BLaER1 (cell line): Measurements from ENCODE around the gene KLHL8.
A peak's percentile ranks its signal among the peaks of the same experiment; 100 is the strongest.

Experiments used
- H3K27ac ChIP-seq: shearing (Covaris generic); formaldehyde crosslinking; 2 replicates; pipeline ENCODE4 v1.8.1; 2022
- H3K27me3 ChIP-seq: shearing (Covaris generic); formaldehyde crosslinking; 2 replicates; pipeline ENCODE4 v1.8.1; 2022
- H3K36me3 ChIP-seq: shearing (Covaris generic); formaldehyde crosslinking; 2 replicates; pipeline ENCODE4 v1.8.1; 2022
- H3K4me1 ChIP-seq: shearing (Covaris generic); formaldehyde crosslinking; 2 replicates; pipeline ENCODE4 v1.8.1; 2022
- H3K4me2 ChIP-seq: shearing (Covaris generic); formaldehyde crosslinking; 2 replicates; pipeline ENCODE4 v1.8.1; 2022
- H3K4me3 ChIP-seq: shearing (Covaris generic); formaldehyde crosslinking; 2 replicates; pipeline ENCODE4 v1.8.1; 2022
- H3K9ac ChIP-seq: shearing (Covaris generic); formaldehyde crosslinking; 2 replicates; pipeline ENCODE4 v1.8.1; 2022
- H3K9me3 ChIP-seq: shearing (Covaris generic); formaldehyde crosslinking; 2 replicates; pipeline ENCODE4 v1.8.1; 2022
- H4K20me1 ChIP-seq: shearing (Covaris generic); formaldehyde crosslinking; 2 replicates; pipeline ENCODE4 v1.8.1; 2022
- Cebpa-rat ChIP-seq: shearing (Covaris generic); IDR thresholded peaks from 2 replicates; pipeline ENCODE4 v1.8.1; 2022

The KLHL8 gene

GRCh38 chr4:87220094-87220822 is at the start of gene KLHL8:
KLHL8 (minus strand) TSS chr4:87220618; CDS start chr4:87195539, 25,079 bp downstream.
- no peak for TF ChIP-seq Cebpa-rat
- H3K4me2 ChIP-seq, result peak within 1 kb of the TSS; percentile 88

DNA sequence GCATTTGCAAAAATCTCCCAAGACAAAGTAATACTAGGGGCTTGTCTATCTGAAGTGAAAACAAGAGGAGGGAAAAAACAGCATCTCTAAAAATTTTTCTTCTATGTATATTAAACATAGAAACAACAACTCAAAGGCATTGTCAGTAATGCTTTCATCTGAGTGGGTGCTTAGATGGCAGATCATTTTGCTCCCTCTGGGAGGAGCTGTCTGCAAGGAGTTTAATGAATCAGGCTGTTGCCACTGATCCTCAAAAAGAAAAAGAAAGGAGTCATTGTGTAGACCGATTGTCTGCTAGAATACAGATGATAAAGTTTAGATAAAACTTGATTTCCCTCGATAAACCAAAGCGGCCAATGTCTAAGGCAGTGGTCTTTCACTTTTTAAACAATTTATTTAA is 49.7 kb upstream of the KLHL8 start:
- Histone ChIP-seq H3K4me3 (no peak overlapping the region), H3K9ac (no peak overlapping the region), H3K27ac (no peak overlapping the region), H3K4me1 (no peaks in the 10 kb centered on the region), H3K9me3 (no peaks in the 10 kb centered on the region), H4K20me1 (no peaks in the 10 kb centered on the region), H3K36me3 (no peaks in the 10 kb centered on the region), H3K27me3 (no peaks in the 10 kb centered on the region), H3K4me2 (no peak overlapping the region)
- TF ChIP-seq Cebpa-rat, result no peak

More at GRCh38 chr4:87220094-87220822, at the start of gene KLHL8:
- no peaks in the 10 kb centered on the region for H3K9me3 ChIP-seq
- peaks cover 37% of the 10 kb centered on the region for H4K20me1 ChIP-seq
- H3K4me3 ChIP-seq, result peak within 1 kb of the TSS; percentile 84
- no peaks in the 10 kb centered on the region for H3K27me3 ChIP-seq
- no peaks in the 10 kb centered on the region for H3K36me3 ChIP-seq
- H3K27ac ChIP-seq, result peak within 1 kb of the TSS; percentile 92
- H3K4me1 ChIP-seq, result peaks cover 24% of the 10 kb centered on the region
- H3K9ac ChIP-seq, result peak within 1 kb of the TSS; percentile 96

GRCh38 chr4:87268411-87268810 is 48.0 kb upstream of the KLHL8 start:
- H3K4me3 ChIP-seq, result no peak overlapping the region
- no peaks in the 10 kb centered on the region for H3K36me3 ChIP-seq
- TF ChIP-seq Cebpa-rat, result no peak
- H3K4me2 ChIP-seq, result no peak overlapping the region
- no peaks in the 10 kb centered on the region for H4K20me1 ChIP-seq
- no peak overlapping the region for H3K9ac ChIP-seq
- no peak overlapping the region for H3K27ac ChIP-seq
- H3K4me1 ChIP-seq, result peaks cover 12% of the 10 kb centered on the region
- no peaks in the 10 kb centered on the region for H3K27me3 ChIP-seq
- H3K9me3 ChIP-seq, result no peaks in the 10 kb centered on the region

- Histone ChIP-seq H3K9ac (no peak overlapping the region), H3K4me3 (no peak overlapping the region), H3K27me3 (no peaks in the 10 kb centered on the region), H3K27ac (no peak overlapping the region), H4K20me1 (no peaks in the 10 kb centered on the region), H3K4me2 (no peak overlapping the region), H3K9me3 (peaks cover 7% of the 10 kb centered on the region), H3K4me1 (peaks cover 12% of the 10 kb centered on the region), H3K36me3 (no peaks in the 10 kb centered on the region)
- no peak for TF ChIP-seq Cebpa-rat
These were observed 46.6 kb upstream of the KLHL8 start for GRCh38 chr4:87266986-87267385.

DNA sequence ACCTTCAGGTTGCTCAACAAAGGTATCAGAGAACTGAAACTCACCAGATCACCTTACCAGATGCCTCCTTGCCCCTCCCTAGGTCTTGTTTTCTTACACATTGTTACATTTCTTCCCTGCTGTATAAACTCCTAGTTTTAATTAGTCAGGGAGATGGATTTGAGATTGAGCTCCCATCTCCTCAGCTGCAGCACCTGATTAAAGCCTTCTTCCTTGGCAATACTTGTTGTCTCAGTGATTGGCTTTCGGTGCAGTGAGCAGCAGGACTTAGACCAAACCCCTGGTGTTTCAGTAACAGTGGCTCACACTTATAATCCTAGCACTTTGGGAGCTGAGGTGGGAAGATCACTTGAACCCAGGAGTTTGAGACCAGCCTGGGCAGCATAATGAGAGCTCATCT is 42.5 kb upstream of the KLHL8 start:
- H3K27ac ChIP-seq, result no peak overlapping the region
- no peaks in the 10 kb centered on the region for H4K20me1 ChIP-seq
- no peaks in the 10 kb centered on the region for H3K36me3 ChIP-seq
- peaks cover 12% of the 10 kb centered on the region for H3K4me1 ChIP-seq
- H3K4me3 ChIP-seq, result no peak overlapping the region
- no peaks in the 10 kb centered on the region for H3K27me3 ChIP-seq
- H3K9me3 ChIP-seq, result peaks cover 7% of the 10 kb centered on the region
- no peak for TF ChIP-seq Cebpa-rat
- no peak overlapping the region for H3K9ac ChIP-seq
- H3K4me2 ChIP-seq, result no peak overlapping the region

DNA sequence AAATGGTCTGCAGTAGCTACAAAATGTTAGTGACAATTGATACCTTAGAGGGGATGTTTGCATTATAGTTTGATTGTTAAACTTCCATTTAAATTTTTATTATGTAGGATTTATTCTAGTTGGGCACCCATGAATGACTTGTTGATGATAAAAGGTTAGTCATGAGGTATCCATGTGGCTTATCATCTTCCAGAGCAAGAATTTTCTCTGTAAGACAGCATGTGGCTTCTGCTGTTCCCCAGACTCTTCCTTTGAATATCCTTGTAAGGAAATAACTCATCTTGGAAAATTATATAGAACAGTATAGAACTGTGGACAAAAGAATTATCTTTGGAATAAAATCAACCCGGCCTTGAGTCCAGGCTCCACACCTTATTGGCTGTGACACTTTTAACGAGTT is 40.1 kb upstream of the KLHL8 start:
- Histone ChIP-seq H4K20me1 (no peaks in the 10 kb centered on the region), H3K4me1 (peaks cover 12% of the 10 kb centered on the region), H3K9me3 (peaks cover 19% of the 10 kb centered on the region), H3K4me2 (no peak overlapping the region), H3K4me3 (no peak overlapping the region), H3K27me3 (no peaks in the 10 kb centered on the region), H3K36me3 (no peaks in the 10 kb centered on the region), H3K27ac (no peak overlapping the region), H3K9ac (no peak overlapping the region)
- no peak for TF ChIP-seq Cebpa-rat

- Histone ChIP-seq H3K9me3 (peaks cover 20% of the 10 kb centered on the region), H3K4me2 (no peak overlapping the region), H3K36me3 (no peaks in the 10 kb centered on the region), H4K20me1 (no peaks in the 10 kb centered on the region), H3K27ac (no peak overlapping the region), H3K4me1 (peaks cover 3% of the 10 kb centered on the region), H3K4me3 (no peak overlapping the region), H3K27me3 (no peaks in the 10 kb centered on the region), H3K9ac (no peak overlapping the region)
- no peak for TF ChIP-seq Cebpa-rat
These were observed 38.3 kb upstream of the KLHL8 start for GRCh38 chr4:87258677-87259076.

DNA sequence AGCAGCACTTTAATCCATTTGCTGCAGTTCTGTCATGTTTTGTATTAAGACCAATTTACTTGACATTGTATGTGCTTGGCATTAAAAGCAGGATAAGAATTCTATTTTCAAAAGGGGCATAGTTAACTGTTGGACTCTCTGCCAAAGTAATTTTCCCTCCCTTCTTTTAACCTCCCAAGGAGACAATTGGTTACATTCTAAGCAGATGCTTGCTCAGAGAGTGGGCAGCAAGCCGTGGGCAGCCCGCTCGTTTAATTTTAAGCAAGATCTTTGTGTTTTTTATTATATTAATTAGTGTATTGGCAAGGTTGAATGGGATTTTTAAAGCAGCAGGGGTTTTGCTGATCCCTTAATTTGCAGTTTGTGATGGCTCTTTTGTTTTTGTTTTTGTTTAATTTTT is 37.1 kb upstream of the KLHL8 start:
- H3K4me2 ChIP-seq, result no peak overlapping the region
- peaks cover 13% of the 10 kb centered on the region for H3K9me3 ChIP-seq
- no peaks in the 10 kb centered on the region for H3K27me3 ChIP-seq
- TF ChIP-seq Cebpa-rat, result no peak
- no peaks in the 10 kb centered on the region for H3K4me1 ChIP-seq
- H3K4me3 ChIP-seq, result no peak overlapping the region
- H4K20me1 ChIP-seq, result no peaks in the 10 kb centered on the region
- H3K9ac ChIP-seq, result no peak overlapping the region
- no peak overlapping the region for H3K27ac ChIP-seq
- no peaks in the 10 kb centered on the region for H3K36me3 ChIP-seq

DNA sequence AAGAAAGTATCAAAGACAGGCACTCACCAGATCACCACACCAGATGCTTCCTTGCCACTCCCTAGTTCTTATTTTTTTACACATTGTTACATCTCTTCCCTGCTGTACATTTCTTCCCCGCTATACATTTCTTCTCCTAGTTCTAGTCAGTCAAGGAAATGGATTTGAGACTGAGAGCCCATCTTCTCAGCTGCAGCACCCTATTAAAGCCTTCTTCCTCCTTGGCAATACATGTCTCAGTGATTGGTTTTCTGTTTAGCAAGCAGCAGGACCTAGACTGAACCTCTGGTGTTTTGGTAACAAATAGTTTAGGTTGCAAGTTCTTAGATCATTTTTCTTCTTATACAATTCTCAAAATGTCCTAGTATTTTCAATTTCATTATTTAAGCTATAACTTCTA is 35.3 kb upstream of the KLHL8 start:
- H4K20me1 ChIP-seq, result no peaks in the 10 kb centered on the region
- H3K4me2 ChIP-seq, result no peak overlapping the region
- H3K9me3 ChIP-seq, result peaks cover 13% of the 10 kb centered on the region
- H3K9ac ChIP-seq, result no peak overlapping the region
- H3K4me1 ChIP-seq, result no peaks in the 10 kb centered on the region
- H3K27me3 ChIP-seq, result no peaks in the 10 kb centered on the region
- H3K4me3 ChIP-seq, result no peak overlapping the region
- no peaks in the 10 kb centered on the region for H3K36me3 ChIP-seq
- no peak for TF ChIP-seq Cebpa-rat
- no peak overlapping the region for H3K27ac ChIP-seq

DNA sequence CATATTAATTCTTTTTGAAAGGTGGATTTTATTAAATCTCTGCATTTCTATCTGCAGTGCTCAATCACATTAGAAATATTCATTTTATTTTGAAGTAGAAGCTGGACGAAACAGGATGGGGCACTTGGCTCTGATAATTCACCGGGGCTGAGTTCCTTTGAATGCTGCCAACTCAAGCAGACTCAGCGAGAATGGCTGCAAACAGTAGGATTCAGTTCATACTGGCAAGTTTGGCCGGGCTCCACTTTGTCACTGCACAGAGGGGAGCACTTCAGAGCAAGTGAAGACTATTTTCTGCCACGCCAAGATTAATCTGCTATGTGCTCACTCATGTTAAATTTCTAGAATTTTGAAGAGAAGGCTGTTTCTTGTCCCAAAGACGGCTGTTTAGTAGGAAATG is 30.7 kb upstream of the KLHL8 start:
- Histone ChIP-seq H4K20me1 (no peaks in the 10 kb centered on the region), H3K9me3 (peaks cover 17% of the 10 kb centered on the region), H3K4me2 (no peak overlapping the region), H3K4me3 (no peak overlapping the region), H3K36me3 (no peaks in the 10 kb centered on the region), H3K9ac (no peak overlapping the region), H3K27ac (no peak overlapping the region), H3K27me3 (no peaks in the 10 kb centered on the region), H3K4me1 (no peaks in the 10 kb centered on the region)
- TF ChIP-seq Cebpa-rat, result no peak

GRCh38 chr4:87250294-87250693 is 29.9 kb upstream of the KLHL8 start:
- no peak overlapping the region for H3K4me2 ChIP-seq
- H3K36me3 ChIP-seq, result no peaks in the 10 kb centered on the region
- H3K9ac ChIP-seq, result no peak overlapping the region
- H3K4me3 ChIP-seq, result no peak overlapping the region
- peaks cover 14% of the 10 kb centered on the region for H3K9me3 ChIP-seq
- no peak overlapping the region for H3K27ac ChIP-seq
- H3K4me1 ChIP-seq, result no peaks in the 10 kb centered on the region
- TF ChIP-seq Cebpa-rat, result no peak
- no peaks in the 10 kb centered on the region for H4K20me1 ChIP-seq
- no peaks in the 10 kb centered on the region for H3K27me3 ChIP-seq
